Fibroblast of the conjunctiva (primary cell): ENCODE data around the gene KRTAP3-3.
"Not testable (repeated sequence)": the region's sequence is repeated elsewhere in the genome, so short reads cannot be mapped to it uniquely, and the experiment has no call there.

Experiments
- DNase-seq: peaks from one replicate; pipeline ENCODE4 v3.0.0-alpha.2; 2010; ENCODE audit warnings: low read depth

KRTAP3-3 gene

DNA sequence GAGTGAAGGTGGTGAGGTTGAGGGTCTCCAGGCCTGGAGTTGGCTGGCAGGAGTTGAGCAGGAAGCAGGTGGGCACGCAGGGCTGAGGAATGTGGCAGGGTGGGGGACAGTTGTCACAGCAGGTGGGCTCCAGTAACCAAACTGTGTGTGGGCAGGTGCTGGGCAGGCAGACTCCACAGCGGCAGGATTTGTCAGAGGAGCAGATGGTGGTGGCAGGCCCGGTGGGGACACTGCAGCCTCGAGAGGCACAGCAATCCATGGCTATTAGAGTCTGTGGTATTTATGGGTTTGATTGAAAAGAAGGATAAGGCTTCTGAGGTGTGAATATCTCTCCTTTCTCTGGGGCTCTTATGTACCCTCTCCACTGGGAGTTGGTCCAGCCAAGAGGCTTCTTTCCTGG is at the start of gene KRTAP3-3:
Gene KRTAP3-3 (minus strand): TSS at position 326 of the 400 bp plus-strand sequence. CDS start 67 bp downstream, at position 259.
- no peak for DNase-seq

DNA sequence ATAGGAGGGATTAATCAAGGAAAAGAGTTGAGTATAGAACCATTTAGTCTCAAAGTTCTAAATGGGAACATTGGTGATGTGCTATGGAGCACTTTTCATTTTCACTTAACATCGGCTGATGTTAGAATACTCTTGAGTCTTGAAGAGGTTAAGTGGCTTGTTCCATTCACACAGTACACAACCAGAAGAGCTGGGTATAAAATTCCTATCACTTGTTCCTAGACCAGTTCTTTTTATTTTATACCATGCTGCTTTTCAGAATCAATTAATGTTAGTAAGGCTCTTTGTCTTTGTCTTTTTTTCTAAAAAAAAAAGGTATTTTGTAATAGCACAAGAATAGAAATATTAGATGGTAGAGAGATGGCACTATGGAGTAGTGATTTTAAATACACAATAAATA is 49.0 kb upstream of the KRTAP3-3 start:
- DNase-seq = no peak

DNA sequence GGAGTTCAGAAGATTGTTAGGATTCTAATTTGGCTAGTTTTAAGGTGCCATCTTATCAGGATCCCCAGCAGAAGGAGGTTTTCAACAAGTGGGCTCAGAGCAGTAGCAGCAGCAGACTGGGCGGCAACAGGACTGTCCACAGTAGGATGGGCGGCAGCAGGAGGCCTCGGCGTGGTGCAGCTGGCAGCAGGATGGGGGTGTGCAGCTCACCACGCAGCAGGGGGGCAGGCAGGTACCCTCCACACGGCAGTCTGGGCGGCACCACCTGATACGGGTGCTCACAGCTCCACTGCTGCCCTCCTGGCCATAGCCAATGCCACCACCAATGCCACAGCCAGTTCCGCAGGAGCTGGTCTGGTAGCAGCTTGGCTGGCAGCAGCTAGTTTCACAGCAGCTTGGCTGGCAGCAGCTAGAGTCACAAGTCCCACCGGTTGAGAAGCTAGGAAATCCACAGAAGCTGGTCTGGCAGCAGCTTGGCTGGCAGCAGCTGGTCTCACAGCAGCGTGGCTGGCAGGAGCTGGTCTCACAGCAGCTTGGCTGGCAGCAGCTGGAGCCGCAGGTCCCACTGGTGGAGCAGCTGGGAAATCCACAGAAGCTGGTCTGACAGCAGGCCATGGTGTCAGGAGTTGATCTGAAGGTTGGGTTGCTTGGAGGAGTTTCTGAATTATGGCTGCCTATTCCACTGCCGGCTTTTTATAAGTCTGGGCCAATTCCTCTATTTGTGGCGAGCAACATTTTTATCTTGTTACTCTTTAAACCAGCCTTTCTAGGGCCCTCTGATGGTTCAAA is 47.0 kb upstream of the KRTAP3-3 start, which contains the start of gene KRTAP1-1:
Gene KRTAP1-1 (minus strand): TSS at position 668 of the 789 bp plus-strand sequence. CDS start 53 bp downstream, at position 615.
- DNase-seq = not testable (repeated sequence)

DNA sequence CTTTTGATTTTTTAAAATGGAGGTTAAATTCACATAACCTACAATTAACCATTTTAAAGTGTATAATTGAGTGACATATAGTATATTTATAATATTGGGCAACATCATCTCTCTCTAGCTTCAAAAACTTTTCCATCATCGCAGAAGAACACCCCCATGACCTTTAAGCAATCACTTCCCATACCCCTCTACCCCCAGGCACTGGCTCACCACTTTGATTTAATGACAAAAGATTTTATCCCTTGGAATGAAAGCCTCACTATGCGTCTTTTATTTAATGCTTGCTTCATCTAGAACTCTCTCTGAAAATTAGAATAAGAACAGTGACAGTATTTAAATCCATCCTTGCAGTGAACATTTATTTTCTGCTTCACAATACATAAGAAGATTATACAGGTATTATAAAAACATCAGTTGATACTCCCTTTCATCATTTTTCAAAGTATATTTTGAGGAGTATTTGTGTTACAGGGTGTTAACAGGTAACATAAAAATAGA is 43.9 kb upstream of the KRTAP3-3 start:
- no peak for DNase-seq

DNA sequence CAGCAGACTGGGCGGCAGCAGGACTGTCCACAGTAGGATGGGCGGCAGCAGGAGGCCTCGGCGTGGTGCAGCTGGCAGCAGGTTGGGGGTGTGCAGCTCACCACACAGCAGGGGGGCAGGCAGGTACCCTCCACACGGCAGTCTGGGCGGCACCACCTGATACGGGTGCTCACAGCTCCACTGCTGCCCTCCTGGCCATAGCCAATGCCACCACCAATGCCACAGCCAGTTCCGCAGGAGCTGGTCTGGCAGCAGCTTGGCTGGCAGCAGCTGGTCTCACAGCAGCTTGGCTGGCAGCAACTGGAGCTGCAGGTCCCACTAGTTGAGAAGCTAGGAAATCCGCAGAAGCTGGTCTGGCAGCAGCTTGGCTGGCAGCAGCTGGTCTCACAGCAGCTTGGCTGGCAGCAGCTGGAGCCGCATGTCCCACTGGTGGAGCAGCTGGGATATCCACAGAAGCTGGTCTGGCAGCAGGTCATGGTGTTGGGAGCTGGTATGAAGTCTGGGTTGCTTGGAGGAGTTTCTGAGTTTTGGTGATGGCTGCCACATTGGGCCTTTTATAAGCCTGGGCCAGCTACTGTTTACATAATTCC is 40.5 kb upstream of the KRTAP3-3 start, which contains the start of gene KRTAP1-3:
Gene KRTAP1-3 (minus strand): TSS at position 529 of the 590 bp plus-strand sequence. CDS start 53 bp downstream, at position 476.
- not testable (repeated sequence) for DNase-seq

DNA sequence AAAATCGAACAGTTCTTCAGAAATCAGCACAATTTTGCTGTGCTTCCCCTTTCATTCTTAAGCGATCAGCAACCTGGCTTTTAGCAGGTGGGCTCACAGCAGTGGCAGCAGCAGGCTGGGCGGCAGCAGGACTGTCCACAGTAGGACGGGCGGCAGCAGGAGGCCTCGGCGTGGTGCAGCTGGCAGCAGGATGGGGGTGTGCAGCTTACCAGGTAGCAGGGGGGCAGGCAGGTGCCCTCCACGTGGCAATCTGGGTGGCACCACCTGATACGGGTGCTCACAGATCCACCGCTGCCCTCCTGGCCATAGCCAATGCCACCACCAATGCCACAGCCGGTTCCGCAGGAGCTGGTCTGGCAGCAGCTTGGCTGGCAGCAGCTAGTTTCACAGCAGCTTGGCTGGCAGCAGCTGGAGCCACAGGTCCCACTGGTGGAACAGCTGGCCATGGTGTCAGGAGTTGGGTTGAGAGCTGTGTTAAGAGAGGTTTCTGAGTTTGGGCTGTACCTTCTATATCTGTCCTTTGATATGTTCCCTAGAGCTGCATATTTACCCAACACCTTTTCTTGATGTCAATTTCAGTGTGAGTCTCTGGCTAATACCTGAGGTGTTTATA is 35.8 kb upstream of the KRTAP3-3 start, which contains the start of gene KRTAP1-4:
Gene KRTAP1-4 (minus strand): TSS at position 563 of the 613 bp plus-strand sequence. CDS start 117 bp downstream, at position 446.
- DNase-seq = no peak

DNA sequence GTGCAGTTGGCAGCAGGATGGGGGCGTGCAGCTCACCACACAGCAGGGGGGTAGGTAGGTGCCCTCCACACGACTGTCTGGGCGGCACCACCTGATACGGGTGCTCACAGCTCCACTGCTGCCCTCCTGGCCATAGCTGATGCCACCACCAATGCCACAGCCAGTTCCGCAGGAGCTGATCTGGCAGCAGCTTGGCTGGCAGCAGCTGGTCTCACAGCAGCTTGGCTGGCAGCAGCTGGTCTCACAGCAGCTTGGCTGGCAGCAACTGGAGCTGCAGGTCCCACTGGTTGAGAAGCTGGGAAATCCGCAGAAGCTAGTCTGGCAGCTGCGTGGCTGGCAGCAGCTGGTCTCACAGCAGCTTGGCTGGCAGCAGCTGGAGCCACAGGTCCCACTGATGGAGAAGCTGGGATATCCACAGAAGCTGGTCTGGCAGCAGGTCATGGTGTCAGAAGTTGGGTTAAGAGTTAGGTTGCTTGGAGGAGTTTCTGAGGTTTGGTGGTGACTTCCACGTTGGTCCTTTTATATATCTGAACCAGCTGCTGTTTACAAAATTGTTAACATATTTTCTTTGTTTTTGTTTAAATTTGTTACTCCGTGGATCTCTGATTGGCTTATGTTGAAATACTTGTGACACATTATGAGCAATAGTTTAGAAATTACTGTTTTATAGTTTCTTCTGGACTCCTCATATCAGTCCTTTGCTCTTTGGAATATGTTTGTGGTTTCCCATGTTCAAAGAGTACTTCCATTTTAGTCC is 32.9 kb upstream of the KRTAP3-3 start, which contains the start of gene KRTAP1-5:
Gene KRTAP1-5 (minus strand): TSS at position 494 of the 757 bp plus-strand sequence. CDS start 53 bp downstream, at position 441.
- peak; percentile 32 for DNase-seq

DNA sequence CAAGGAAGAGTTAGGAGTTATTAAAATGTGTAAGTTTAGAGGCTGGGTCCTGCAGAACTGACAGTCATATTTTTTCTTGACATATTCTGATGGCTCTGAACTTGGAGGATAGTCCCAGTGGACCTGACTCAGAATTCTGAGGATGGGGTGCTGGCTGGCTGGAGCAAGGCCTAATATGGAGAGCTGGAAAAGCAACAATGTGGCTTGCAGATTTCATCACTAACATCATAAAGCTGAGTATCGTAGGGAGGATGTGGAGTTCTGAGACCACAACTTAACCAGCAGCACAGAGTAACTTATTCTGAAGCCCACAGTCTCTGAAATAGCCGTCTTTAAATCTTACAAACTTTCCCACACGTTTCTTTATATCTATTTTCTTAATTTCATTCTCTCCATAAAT is 30.7 kb upstream of the KRTAP3-3 start:
- DNase-seq = no peak

DNA sequence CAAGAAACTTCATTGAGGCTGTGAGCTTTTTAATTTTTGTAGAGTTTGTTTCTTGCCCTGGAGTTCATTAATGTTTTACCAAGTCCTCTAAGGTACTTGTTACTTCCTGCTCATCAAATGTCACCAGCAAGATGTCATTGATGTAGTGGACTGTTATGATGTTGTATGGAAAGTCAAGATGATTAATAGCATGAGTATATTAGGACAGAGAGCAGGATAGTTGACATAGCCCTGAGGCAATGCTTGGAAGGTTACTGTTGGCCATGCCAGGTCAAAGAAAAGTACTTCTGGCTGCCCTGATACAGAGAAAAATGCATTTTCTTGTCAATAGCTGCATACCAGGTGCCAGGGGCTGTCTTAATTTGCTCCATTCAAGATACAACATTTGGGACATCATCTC is 26.4 kb upstream of the KRTAP3-3 start:
- DNase-seq = no peak

DNA sequence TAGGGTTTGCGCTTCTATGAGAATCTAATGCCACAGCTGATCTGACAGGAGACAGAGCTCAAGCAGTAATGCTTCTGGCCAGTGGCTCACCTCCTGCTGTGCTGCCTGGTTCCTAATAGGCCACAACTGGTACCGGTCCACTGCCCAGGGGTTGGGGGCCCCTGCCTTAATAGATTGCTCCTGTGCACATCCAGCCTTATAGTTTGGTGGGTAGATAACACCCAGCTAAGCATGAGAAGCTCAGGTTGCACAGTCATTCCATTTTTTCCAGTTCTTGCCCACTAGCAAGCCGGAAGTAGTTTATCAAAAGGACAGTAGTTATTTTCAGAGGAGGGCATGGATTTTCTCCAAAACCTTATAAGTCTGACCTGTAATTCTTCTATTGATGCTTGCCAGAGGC is 25.5 kb upstream of the KRTAP3-3 start:
- no peak for DNase-seq

DNA sequence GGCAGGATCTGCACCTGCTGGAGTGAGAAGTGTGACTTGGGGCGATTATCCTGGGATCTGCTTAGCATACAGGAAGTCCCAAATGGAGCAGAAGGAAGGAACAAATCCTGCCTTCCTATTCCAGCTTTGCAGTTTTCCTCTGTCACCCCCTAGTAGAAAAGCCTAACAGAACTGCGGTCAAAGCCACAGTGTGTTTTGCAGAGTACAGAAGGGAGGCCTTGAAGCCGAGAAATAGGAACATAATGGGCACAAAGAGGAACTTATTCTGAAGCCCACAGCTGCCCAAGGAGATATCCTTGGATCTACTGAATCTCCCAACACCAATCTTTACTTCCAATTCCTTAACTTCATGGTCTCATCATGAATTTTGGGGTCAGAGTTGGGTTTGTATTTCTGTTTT is 24.6 kb upstream of the KRTAP3-3 start:
- DNase-seq = no peak

DNA sequence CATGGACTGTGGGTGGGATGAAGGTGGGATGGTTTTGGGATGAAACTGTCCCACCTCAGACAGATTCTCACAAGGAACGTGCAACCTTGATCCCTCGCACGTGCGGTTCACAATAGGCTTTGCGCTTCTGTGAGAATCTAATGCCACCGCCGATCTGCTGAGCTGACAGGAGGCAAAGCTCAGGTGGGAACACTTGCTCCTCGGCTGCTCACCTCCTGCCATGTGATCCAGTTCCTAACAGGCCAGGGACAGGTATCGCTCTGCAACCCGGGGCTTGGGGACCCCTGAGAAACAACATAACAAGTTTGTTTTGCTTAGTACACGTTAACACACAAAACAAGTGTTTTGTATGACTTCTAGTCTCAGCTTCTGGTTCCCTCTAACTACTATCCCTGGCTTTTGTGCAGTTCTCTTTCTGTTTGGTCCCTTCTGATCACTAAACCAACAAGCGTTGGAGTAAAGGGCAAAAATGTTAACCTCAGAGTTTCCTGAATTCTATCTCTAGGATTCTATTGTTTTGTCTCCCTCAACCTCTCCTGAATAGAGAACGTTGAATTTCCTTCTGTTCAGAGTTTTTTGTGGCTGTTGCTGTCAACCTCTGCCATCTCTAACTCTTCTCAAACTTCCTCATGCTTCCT is 22.7 kb upstream of the KRTAP3-3 start:
- no peak for DNase-seq

DNA sequence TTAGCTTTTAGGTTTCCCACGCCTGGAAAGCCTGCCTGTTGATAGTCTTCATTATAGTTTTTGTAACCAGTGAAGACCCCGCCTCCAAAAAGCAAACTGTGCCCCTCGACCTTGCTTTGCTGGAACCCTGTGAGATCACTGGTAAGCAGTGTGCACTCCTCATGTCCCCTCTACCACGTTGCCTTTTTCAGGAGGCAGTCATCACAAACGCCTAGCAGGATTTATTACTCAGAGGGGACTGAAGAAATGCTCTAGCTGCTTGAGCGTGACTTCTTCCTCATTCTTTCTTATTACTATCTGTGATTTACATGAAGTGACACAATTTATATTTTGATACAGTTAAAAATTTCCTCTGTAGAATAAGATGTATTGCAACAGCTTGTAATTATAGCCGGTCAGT is 21.5 kb upstream of the KRTAP3-3 start:
- no peak for DNase-seq

DNA sequence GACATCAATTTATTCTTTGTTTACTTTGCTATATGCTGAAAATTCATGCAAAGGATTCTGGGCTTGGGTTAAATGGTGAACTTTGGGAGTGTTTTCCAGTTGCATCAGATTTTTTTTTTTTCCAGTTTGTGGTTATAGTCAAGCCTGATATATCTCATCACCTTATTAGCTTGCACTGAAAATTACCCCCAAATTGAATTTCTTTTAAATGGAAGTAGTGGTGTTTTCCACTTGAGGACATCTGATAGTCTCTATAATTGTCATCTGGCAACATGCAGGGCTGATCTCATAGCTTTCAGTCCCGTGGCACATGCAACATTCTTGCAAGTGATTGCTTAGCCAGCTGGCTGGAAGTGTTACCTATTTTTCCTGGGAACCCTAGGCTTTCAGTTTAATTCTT is 19.6 kb upstream of the KRTAP3-3 start:
- peak; percentile 50 for DNase-seq

DNA sequence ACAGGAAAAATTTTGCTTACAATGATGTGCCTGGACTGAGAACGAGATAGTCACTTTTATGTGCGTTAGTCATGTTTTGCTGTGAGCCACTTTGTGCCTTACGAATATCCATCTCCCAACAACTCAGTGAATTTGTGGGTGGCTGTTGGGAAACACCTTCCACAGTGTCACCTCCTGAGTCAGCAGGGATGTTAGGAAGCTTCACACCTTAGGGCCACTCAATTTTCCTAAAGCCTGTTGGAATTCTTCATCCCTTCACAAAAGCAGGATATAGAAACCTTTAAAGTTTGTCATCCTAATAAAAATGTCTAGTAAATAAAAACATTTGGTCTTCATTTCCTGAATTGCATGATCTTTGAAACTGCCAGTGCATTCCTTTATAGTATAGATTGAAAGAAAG is 19.2 kb upstream of the KRTAP3-3 start:
- DNase-seq = no peak

DNA sequence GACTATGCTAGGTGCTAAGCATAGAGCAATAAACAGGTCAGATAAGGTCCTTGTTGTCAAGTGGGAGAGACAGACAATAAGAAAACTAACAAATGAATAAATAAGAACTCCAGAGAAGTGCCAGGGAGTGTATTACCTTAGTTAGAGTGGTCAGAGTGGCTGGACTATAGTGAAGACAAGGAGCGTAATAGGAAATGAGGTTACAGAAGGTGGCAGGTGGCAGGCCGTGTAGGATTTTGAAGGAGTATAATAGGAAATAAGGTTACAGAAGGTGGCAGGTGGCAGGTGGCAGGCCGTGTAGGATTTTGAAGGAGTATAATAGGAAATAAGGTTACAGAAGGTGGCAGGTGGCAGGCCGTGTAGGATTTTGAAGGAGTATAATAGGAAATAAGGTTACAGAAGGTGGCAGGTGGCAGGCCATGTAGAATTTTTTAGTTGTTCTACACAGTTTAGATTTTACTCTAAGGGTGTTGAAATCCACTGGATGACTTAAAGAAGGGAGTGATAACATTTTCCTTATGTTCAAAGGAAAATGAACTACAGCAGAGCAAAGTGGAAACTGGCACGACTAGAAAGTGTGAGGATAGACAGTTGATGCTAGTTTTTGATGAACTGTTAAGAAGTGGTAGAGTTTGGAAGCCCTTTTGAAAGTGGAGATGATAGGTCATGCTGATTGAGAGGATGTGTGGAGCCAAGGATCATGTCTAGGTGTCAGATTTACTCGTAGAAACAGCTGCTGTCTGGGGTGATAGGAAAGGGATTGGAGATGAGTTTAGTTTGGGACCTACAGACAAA is 18.6 kb upstream of the KRTAP3-3 start:
- DNase-seq = no peak

DNA sequence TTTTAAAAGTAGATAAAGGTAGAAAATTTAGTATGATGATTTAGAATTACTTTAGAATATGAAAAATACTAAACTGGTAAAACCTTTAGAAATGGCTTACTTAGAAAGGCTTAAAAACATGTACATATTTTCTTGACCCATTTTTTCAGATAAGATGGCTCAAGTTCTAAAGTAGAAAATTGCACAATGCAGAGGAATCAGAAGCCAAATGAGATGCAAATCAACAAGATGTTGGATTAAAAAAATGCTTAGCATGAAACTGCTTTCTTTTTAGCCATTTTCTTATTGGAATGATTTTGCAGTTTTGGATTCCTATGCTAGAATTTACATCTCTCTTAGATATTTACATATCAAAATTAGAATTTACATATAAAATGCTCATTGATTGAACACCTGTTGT is 16.5 kb upstream of the KRTAP3-3 start:
- no peak for DNase-seq

DNA sequence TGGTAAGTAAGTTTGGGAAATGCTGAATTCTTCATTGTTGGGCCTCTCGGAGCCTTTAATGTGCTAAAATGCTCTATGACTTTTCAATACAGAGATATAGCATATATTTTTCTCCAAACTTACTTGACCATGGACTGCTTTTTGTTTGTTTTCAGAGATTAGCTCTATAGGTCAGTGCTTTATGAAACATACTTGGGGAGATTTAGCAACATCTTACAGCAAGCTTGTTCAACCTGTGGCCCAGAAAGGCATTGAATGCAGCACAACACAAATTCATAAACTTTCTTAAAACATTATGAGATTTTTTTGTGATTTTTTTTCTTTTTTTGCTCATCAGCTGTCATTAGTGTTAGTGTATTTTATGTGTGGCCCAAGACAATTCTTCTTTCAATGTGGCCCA is 16.0 kb upstream of the KRTAP3-3 start:
- no peak for DNase-seq

DNA sequence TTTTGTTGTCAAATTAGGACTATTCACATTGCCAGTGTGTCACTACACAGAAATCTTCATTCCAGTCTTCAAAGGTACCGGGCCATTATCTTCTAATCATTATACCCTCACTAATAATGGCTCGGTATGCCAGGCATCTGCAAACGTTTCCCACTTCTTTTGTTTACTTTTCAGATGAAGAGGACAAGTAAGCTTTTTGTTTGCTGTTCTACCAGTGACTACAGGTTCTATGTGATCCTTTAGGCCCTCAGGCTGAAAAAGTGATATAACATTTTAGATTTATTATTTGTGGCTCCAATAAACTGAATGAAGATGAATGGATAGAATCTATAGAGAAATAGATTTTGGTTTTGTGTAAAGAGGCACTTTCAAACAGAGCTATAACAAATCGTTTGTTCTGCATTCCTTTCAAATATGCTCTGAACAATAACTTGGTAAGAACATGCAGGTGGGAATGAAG is 15.4 kb upstream of the KRTAP3-3 start:
- DNase-seq = no peak

DNA sequence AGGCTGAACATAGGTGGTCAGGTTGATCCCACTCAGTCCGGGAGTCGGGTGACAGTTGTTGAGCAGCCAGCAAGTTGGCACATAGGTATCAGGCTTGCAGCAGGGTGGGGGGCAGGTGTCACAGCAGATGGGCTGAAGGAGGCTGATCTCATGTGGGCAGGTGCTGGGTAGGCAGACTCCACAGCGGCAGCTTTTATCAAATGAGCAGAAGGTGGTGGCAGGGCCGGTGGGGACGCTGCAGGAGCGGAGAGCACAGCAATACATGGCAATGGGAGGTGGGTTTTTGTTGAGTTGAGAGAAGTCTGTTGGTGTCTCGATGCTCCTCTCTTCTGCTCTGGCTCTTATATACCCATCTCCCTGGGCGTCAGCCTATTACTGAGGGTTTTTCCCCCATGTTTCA is 14.8 kb upstream of the KRTAP3-3 start, which contains the start of gene KRTAP3-1:
Gene KRTAP3-1 (minus strand): TSS at position 318 of the 400 bp plus-strand sequence. CDS start 54 bp downstream, at position 264.
- no peak for DNase-seq
